GM18867 (cell line): ENCODE measurements around the gene MLST8.

Source experiments
- ATAC-seq: cut with Tn5 transposase; IDR thresholded peaks from one replicate; pipeline ENCODE4 v1.9.1; 2021; ENCODE audit warnings: mild to moderate bottlenecking, moderate library complexity; ENCODE audit not compliant: unreplicated experiment

The MLST8 gene

GRCh38 chr16:2172688-2173335, 32.4 kb upstream of the MLST8 start:
- no peak for ATAC-seq

- ATAC-seq: no peak
Measured at GRCh38 chr16:2173366-2173765, 31.9 kb upstream of the MLST8 start.

- ATAC-seq: no peak
Measured at GRCh38 chr16:2173916-2174315, 31.3 kb upstream of the MLST8 start.

GRCh38 chr16:2174396-2175131, 30.7 kb upstream of the MLST8 start:
- ATAC-seq: no peak

GRCh38 chr16:2175454-2175853, 29.8 kb upstream of the MLST8 start:
- no peak for ATAC-seq

- no peak for ATAC-seq
Measured at GRCh38 chr16:2176047-2176446, 29.2 kb upstream of the MLST8 start.

- ATAC-seq: no peak
Measured at GRCh38 chr16:2177101-2177500, 28.2 kb upstream of the MLST8 start.

GRCh38 chr16:2177561-2177960, 27.7 kb upstream of the MLST8 start:
- ATAC-seq: no peak

GRCh38 chr16:2178321-2179106, 26.7 kb upstream of the MLST8 start:
- no peak for ATAC-seq

GRCh38 chr16:2179107-2179501, 26.1 kb upstream of the MLST8 start:
- ATAC-seq: no peak

GRCh38 chr16:2179576-2179975, 25.7 kb upstream of the MLST8 start:
- no peak for ATAC-seq

- no peak for ATAC-seq
Measured at GRCh38 chr16:2180461-2180860, 24.8 kb upstream of the MLST8 start.

GRCh38 chr16:2180962-2181923, 24.0 kb upstream of the MLST8 start:
- ATAC-seq: no peak

GRCh38 chr16:2181952-2182351, 23.3 kb upstream of the MLST8 start:
- ATAC-seq: no peak

GRCh38 chr16:2183671-2184070, 21.6 kb upstream of the MLST8 start:
- no peak for ATAC-seq

- ATAC-seq: no peak
Measured at GRCh38 chr16:2184346-2184745, 20.9 kb upstream of the MLST8 start.

GRCh38 chr16:2184962-2185361, 20.3 kb upstream of the MLST8 start:
- no peak for ATAC-seq

GRCh38 chr16:2186064-2186463, 19.2 kb upstream of the MLST8 start:
- no peak for ATAC-seq

GRCh38 chr16:2186505-2186904, 18.7 kb upstream of the MLST8 start:
- ATAC-seq: no peak

GRCh38 chr16:2187212-2187611, 18.0 kb upstream of the MLST8 start:
- no peak for ATAC-seq

- no peak for ATAC-seq
Measured at GRCh38 chr16:2188395-2188794, 16.9 kb upstream of the MLST8 start.
